ENCODE results near the gene GABRG3.
"Not testable (repeated sequence)": the region's sequence is repeated elsewhere in the genome, so short reads cannot be mapped to it uniquely, and the experiment has no call there.

GABRG3 gene

DNA sequence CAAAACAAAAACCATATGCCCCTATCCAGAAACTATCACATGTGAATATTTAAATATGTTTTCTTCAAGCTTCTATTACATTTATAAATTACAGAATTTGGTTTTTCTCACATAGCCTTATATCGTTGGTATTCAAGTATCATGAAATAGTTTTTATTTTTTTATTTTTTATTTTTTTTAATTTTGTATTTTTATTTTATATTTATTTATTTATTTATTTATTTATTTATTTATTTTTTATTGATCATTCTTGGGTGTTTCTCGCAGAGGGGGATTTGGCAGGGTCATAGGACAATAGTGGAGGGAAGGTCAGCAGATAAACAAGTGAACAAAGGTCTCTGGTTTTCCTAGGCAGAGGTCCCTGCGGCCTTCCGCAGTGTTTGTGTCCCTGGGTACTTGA lies 32.0 kb downstream of the GABRG3 start:
- DNase-seq, result not testable (repeated sequence)

DNA sequence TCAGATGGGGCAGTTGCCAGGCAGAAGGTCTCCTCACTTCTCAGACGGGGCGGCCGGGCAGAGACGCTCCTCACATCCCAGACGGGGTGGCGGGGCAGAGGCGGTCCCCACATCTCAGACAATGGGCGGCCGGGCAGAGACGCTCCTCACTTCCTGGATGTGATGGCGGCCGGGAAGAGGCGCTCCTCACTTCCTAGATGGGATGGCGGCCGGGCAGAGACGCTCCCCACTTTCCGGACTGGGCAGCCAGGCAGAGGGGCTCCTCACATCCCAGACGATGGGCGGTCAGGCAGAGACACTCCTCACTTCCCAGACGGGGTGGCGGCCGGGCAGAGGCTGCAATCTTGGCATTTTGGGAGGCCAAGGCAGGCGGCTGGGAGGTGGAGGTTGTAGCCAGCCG lies 33.2 kb downstream of the GABRG3 start:
- DNase-seq, result not testable (repeated sequence)

DNA sequence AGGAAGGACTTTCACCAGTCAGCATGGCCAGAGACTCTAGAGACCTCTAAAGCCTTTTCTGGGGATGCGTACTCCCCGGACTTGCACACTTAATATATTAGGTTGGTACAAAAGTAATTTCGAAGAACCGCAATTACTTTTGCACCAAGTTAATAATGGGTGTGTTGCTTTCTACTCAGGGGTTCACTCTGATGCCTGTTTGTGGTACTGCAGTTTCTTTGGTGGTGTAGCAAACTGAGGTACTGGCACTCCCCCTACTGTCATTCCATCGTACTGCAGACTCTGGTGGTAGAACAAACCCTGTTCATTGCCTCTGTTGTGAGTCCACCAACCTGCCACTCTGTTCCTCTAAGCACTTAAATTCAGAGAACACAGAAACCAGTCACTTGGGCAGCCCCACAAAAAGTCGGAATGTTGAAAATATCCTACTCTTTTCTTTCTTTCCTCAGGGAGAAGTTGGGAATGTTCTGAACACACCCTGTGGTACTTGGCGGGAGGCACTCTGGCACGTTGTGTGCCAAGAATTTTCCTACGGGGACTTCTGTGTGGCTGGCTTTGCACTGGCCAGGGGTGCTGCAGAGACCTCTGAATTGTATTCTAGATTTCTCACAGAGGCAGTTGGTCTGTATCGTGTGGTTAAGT lies 46.3 kb downstream of the GABRG3 start:
- peak; percentile 62 to 68 for DNase-seq

DNA sequence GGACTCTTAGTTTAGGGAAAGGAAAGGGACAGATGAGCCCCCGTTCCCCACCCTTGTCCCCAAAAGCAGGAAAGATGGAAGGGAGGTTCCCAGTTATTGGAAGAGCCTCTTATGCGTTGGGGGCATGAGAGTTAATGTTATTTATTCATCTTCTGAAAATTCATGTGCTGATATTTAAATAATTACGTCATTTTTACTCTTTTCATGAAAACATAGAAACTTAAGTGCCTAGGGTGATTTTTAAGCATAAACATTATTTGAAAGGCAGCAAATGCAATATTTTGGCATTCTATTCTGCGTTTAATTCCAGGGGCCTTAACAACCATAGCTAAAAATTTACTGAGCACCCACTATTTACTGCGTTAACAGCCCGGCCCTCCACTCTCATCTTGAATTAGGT lies 48.7 kb downstream of the GABRG3 start:
- no peak for DNase-seq

DNA sequence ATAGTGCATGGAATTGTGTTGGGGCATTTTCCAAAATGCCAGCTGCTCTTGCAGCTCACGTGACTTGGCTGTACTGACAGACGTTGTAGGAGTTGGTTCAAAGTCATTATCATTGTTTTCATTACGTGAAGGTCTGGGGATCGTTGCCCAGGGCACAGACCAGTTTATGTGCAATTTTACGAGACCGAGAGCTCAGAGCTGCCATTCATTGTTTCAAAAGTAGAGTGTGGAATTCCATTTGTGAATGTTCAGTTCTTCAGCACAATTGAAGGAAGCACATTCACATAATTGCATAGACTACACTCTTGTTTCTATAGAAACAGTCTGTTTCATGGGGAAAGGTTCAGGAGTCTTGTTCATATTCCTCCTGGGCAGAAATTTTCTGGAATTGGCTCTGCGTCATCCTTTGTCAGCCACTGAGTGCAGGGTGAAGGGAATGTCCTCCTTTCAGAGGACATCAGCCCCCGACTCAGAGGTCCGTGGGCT lies 54.5 kb downstream of the GABRG3 start:
- DNase-seq, result no peak

DNA sequence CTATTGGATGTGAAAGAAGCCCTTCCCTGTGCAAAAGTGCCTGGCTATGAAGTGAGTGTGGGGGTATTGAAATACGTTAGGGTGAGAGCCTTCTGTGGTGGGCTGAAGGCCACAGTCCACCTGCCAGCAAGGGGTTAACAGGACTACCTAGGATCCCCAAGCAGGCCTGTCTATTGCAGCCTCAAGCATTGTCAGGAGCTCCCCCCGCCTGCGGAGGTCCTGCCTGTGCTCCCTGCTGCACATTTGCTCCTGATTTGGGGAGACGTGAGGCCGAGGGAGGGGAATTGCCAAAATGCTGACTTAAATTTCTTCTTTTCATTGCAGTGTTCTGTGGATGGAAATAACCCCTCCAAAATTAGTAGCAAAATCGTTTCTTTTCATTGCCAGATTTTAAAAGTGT lies 56.2 kb downstream of the GABRG3 start:
- no peak for DNase-seq

DNA sequence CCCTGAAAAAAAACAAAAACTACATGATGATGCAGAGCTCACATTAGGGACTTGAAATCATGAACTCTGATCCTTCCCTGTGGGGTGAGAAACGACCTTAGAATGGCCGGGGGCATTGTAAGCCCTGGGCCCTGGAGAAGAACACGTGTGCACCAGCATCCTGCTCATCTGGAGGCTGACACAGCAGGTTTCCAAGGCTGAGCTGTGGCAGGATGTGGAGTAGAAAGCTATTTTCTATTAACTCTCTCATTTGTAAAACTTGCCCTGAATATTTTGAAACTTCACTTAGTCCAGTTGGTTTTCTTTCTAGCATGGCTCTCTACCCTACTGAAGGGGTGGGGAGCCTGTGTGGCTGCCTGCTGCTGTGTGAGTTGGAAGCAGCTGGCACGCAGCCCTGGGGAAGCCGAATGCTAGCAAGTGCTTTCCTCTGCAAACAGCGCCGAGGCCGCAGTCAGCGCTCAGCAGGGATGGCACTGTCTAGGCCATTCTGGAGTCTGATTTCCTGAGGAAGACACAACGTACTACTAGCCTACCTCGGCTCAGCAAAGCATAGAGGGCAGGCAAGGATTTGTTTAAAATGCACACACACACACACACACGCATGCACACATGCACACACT lies 58.0 kb downstream of the GABRG3 start:
- DNase-seq, result no peak

DNA sequence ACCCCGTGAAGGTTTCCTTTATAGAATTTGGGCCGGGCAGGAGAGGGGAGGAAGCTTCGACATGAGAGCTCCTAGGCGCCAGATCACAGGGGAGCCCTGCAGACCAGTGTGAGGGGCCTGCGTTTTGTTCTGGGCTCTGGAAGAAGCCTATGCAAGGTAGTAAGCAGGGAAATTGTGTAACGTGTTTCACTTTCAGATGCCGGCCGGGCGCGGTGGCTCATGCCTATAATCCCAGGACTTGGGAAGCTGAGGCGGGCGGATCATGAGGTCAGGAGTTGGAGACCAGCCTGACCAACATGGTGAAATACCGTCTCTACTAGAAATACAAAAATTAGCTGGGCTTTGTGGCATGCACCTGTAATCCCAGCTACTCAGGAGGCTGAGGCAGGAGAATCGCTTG lies 65.2 kb downstream of the GABRG3 start:
- DNase-seq, result no peak

DNA sequence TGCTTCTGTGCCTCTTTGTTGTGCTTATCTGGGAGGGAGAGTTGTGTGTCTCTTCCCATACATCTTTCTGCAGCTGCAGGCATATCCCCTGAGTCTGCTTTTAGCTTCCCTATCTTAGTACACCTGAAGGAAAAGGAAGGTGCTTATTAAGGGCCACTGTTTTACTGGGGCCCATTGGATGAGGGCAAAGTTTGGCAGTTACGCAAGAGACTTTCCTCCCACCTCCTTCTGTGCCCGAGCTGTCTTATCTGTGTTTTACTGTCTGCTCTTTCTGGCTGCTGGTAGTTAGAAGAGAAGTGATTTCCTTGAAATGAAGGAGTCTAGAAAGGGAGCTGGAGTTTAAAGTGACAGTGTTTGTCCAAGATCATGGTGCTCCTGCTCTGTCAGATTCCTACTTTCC lies 66.5 kb downstream of the GABRG3 start:
- no peak for DNase-seq

DNA sequence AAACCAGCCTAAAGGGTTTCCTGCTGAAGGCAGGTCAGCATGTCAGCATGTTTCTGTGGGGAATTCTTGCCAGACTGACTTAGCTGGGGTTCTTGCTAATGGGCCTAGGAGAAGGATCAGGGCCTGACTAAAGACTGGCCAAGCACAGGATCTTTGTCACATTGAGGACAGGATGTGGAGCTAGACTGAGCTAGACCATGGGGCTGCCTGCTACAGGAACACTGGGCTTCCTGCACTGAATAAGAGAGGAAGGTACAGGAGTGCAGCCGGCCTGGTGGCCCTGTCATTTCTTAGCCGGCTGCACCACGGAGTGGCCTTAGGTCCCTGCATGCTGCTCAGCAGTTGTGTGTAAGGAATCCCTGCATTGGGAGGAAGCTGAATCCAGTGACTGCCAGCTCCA lies 68.2 kb downstream of the GABRG3 start:
- DNase-seq, result no peak

DNA sequence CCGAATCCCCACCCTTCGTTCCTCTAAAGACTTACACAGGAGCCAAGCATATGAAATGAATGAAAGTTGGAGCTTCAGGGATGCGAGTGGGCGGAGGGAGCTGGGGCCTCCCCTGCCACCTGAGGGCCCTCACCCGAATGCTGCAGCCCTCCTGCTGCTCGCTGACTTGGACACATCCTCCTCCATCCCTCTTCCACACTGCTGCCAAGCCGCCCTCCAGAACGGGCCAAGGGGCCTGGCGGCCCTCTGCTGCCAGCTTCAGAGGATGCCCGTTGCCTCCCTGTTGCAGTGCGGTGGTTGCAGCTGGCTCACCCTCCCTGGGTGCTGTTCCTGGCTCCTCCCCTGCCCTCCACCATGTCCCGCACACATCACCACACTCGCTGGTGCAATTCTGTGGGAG lies 71.2 kb downstream of the GABRG3 start:
- no peak for DNase-seq

DNA sequence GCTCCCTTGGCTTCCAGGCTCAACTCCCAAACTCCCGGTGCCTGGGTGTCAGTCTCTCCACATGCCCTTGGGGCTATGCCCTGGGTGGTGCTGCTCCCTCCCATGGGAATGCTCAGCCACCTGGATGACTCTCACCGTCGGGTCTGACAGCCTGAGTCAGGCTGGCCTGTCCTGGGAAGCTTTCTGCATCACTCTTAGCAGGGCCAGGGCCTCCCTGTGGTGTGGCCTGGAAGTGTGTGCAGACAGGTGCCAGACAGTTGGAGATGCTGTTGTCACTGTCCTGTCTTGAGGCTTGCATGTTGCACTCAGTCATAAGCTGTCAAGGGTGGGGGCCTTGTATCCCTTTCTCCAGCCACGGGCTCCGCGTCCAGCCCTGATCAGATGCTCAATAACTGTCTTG lies 71.7 kb downstream of the GABRG3 start:
- DNase-seq, result no peak

DNA sequence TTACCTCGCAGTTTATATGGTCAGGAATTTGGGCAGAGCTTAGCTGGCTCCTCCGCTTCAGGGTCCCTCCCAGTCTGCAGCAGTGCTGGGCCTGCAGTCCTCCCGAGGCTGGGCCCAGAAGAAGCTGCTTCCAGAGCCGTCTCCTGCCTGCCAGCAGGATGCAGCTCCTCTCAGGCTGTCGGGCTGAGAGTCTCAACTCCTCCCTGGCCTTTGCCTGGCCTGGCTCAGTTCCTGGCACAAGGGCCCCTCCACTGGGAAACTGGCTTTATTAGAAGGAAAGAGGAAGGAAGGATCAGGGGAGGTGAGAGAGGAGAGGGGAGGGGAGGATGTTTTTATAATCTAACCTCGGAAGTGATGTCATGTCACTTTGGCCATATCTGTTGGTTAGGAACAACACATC lies 72.8 kb downstream of the GABRG3 start:
- DNase-seq, result no peak

DNA sequence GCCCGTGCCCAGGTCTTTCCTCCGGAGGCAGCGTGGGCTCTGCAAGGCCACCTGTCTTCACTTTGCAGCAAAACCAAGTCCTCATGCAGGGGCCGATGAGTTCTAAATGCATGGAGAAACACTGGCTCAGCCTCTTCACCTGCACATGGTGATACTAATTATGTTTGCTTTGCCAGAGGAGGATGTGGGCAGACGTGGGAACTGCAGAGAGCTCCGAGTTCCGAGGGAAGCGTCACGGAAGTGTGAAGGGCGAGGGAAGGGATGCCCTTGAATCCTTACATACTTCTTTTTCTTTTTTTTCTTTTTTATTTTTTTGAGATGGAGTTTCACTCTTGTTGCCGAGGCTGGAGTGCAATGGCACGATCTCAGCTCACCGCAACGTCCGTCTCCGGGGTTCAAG lies 74.8 kb downstream of the GABRG3 start:
- no peak for DNase-seq

DNA sequence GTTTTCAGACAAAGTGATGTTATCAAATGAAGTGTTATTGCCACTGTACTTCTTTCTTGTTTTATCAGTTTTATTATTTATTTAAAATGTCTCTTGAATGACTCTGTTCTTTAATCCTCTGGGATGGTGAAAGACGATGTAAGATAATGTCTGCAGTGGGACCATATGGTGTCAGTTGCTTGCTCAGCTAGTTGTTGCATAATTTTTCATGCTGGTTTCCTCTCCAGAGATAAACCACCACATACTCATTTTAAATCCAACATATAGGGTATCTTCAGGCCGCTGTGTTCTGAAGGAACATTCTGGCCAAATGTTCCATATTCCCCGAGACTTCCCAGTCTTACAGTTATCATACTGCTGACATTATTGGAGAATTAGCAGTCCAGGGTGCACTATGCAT lies 75.9 kb downstream of the GABRG3 start:
- DNase-seq, result no peak

DNA sequence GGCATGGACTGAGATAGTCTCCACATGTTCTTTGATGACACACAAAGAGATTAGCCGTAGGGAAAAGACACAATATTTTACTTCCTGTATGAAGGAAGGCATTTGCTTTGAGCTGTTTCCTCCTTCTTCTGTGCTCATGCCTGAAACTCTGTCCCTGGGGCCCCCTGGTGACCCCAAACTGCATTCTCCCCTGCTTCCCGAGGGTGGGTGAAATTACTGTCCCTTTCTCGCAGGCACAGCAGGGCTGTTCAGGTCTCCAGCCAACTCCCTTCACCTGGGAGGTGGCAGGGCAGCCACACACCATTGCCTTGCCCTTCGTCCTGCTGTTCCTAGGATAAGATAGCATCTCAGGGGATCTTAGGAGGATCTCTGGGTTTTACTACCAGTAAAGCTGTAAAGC lies 79.2 kb downstream of the GABRG3 start:
- no peak for DNase-seq

DNA sequence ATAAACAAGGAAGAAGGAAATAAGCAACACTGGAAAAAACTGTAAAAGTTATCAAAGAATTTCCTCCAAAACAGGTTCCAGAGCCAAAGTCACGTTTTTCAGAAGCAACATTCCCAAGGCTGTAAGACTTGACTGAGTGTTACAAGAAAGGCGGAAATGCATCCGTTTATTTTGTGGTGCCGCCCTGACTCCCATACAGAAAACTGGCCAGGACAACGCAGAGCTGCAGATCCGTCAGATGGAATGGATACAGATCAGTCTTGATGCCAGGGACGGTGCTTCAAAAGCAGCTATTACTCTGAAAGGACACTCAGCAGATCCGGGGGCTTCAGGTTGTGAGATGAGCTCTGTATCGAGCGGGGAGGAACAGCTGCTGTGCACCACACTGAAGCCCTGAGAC lies 83.4 kb downstream of the GABRG3 start:
- DNase-seq, result no peak

DNA sequence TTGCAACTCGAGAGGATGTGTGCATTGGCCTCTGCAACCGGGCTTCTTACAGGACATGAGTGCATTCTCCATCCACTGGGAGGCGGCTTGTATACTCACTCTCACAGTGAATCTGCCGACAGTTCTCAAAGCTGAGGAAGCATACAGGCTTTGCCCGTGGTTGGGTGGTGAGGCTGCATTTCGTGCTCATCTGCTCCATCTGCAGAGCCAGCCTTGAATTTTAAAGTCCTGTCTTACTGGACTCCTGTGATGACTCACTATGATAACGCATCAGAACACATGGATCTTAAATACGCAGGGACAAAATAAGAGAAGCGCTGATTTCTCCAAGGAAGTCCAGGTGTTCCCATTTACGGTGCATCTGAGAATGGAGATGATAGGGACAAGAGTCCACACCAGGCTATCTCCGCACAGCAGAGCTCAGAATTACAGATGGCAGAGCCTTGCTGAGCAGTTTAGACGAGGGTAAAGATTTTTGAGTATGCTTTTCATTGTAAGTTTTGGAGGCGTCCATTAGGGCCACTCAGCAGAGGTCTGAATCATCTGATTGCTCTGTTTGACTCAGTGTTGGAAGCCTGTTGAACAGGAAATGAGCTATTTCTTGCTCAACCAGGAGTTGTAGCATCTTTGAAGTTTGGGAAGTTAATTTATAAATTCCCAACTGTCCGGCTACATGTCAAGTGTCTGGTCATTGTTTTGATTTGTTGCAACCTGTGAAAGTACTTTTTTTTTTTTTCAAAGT lies 87.1 kb downstream of the GABRG3 start:
- no peak for DNase-seq

DNA sequence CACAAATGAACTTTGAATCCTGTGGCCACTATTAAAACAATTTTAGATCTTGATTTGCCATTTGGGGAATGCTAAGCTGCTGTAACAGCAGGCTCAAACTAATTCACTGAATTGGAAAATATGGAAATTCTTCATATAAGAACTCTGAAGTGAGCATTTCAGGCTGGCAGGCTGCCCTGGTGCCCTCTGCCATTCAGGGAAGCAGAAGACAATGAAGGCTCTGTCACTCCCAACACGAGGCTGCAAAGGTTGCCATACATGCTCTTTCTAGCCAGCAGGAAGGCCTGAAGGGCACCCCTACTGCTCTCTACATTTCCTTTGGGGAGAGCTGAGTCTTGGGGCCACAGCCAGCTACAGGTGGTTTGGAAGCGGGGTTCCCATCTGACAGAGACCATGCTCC lies 88.0 kb downstream of the GABRG3 start:
- no peak for DNase-seq

DNA sequence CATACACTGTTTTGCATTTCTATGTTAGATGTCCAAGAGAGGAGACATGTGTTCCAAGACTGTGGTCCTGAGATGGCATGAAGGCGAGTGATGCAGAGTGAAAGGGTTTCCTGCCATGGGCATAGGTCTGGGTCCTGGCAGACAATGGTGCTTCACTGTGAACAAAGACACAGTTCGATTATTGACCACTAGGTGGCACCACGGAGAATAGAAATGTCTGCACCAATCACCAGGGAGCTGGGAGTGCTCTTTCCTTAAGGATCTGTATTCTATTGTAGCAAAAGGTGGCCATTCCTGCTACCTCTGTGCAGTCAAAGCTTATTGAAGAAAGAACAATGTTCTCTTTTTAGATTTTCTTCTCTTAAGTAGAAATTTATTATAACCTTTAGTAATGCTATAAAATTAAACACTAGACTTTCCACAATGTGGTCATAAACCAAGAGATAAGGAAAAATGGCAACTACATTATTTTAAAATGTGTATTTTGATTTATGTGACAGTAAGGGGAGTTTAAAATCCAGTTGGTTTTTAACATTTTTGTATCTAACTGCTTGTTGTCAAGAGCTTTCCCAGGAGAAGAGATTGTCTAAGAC lies 88.7 kb downstream of the GABRG3 start:
- DNase-seq, result peak; percentile 28 to 40

DNA sequence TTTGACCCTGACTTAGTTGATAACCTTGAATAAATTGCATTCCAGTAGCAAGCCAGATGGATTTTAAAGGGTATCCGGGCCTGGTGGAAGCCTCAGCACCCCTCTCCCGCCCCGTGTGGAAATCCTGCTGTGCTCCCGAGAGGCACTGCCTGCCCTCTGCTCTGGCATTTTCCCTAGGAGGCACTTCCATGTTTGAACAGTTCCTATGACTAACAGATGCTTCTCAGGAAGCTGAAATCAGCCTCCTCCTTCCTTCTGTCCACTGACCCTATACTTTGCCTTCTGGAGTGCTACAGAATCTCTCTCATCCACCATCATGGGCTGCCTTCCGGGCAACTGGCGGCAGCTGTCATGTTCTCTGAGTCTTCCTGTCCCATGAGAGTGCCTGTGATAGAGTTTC lies 90.8 kb downstream of the GABRG3 start:
- DNase-seq, result no peak

DNA sequence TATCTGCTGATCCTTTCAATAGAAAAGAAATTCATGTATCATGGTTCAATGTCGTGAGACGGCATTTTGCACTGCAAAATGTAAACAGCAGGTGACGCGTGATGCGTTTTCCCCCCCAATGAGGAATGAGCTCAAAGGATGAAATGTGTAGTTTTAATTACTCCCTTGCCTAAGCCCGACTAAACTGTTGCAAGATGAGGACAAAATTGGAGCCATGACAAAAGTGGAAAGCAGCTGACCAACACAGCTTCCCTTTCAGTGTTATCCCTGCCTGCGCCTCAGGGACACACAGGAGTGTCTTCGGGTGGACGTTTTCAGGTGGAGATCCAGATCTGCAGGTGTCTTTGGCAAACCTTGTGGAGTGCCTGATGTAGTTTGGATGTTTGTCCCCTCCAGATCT lies 92.0 kb downstream of the GABRG3 start:
- DNase-seq, result no peak

DNA sequence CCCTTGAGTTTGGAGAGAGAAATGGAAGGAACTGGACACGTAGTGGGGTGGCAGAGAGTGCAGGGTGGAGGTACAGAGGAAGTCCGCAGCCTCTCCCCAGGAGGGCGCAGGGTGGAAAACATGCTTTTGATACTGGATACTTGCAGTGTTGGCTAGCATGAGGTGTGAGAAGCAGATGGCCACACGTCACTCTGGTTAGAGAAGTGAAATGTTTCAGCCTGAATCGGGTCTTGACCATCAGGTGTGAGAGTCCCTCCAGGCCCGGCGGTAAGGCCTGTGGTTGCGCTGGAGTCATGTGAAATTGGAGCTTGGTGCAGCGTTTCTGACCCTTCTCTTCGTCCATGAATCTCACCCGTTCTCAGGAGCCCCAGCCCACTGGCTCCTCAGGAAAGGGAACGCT lies 93.1 kb downstream of the GABRG3 start:
- no peak for DNase-seq

DNA sequence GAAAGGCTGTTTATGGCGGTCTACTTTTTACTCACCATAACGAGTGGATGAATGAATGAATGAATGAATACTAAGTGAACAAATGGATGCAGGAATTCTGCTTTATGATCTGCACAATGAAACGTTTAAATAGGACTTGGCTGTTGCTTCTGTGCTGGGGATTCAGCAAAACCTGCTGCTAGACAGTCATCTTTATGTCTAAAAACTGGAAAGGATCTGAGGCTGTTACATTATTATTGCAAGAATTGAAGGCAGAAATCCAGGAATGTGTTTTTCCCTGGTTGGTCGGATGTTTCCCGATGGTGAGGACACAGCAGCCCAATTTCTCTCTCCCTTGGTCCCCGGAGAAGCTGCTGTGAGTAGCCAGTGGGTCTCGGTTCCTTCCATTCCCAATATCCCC lies 94.2 kb downstream of the GABRG3 start:
- DNase-seq, result no peak
